Progenitor cell of endocrine pancreas (in vitro differentiated cells): ENCODE results near the gene TCHHL1. TPM values are rescaled to one million over a fixed set of nuclear protein-coding genes. Genes with fewer than 3 reads are reported as not detected.

Source experiments
- DNase-seq: peaks from one replicate; pipeline ENCODE4 v3.0.0; 2021; ENCODE audit warnings: low spot score; ENCODE audit not compliant: unreplicated experiment
- H3K27ac Mint-ChIP-seq: 2 replicates; pipeline ENCODE4 v1.8.0; 2021; ENCODE audit warnings: mild to moderate bottlenecking, moderate library complexity, mixed read lengths
- H3K27me3 Mint-ChIP-seq: 2 replicates; pipeline ENCODE4 v1.8.0; 2021; ENCODE audit warnings: mixed read lengths
- H3K36me3 Mint-ChIP-seq: 2 replicates; pipeline ENCODE4 v1.8.0; 2022; ENCODE audit warnings: mixed read lengths; ENCODE audit not compliant: insufficient read depth
- H3K4me1 Mint-ChIP-seq: 2 replicates; pipeline ENCODE4 v1.8.0; 2021; ENCODE audit warnings: low read depth, mixed read lengths
- H3K4me3 Mint-ChIP-seq: 2 replicates; pipeline ENCODE4 v1.8.0; 2021; ENCODE audit warnings: low read depth, mild to moderate bottlenecking, moderate library complexity, mixed read lengths
- H3K9me3 Mint-ChIP-seq: 2 replicates; pipeline ENCODE4 v1.8.0; 2021; ENCODE audit warnings: low read depth, mixed read lengths
- CTCF ChIP-seq: fragments of 200-600 bp; sonication (generic); IDR thresholded peaks from one replicate; pipeline ENCODE4 v1.5.0; 2021; ENCODE audit warnings: antibody characterized with exemption, mild to moderate bottlenecking; ENCODE audit not compliant: unreplicated experiment
- total RNA-seq: library from RNA; stranded (reverse); gene quantifications from 2 replicates; pipeline ENCODE4 v1.2.1, GENCODE V29; 2021

The TCHHL1 gene
- total RNA-seq, 1 donor from 2014 or later = not detected

- no peak overlapping the region for H3K4me3 Mint-ChIP-seq
- H3K36me3 Mint-ChIP-seq = no peaks in the 10 kb centered on the region
- no peak for DNase-seq
- peaks cover 16% of the 10 kb centered on the region for H3K4me1 Mint-ChIP-seq
- H3K9me3 Mint-ChIP-seq = no peaks in the 10 kb centered on the region
- no peaks in the 10 kb centered on the region for H3K27me3 Mint-ChIP-seq
- no peak for TF ChIP-seq CTCF
- H3K27ac Mint-ChIP-seq = no peak overlapping the region
These were observed 44.5 kb downstream of the TCHHL1 start for GRCh38 chr1:152044386-152044785.

GRCh38 chr1:152043870-152044269 lies 45.0 kb downstream of the TCHHL1 start:
- Mint-ChIP-seq H3K9me3 (no peaks in the 10 kb centered on the region), H3K36me3 (no peaks in the 10 kb centered on the region), H3K27ac (no peak overlapping the region), H3K27me3 (no peaks in the 10 kb centered on the region), H3K4me1 (peaks cover 16% of the 10 kb centered on the region), H3K4me3 (no peak overlapping the region)
- no peak for TF ChIP-seq CTCF
- DNase-seq = no peak

DNA sequence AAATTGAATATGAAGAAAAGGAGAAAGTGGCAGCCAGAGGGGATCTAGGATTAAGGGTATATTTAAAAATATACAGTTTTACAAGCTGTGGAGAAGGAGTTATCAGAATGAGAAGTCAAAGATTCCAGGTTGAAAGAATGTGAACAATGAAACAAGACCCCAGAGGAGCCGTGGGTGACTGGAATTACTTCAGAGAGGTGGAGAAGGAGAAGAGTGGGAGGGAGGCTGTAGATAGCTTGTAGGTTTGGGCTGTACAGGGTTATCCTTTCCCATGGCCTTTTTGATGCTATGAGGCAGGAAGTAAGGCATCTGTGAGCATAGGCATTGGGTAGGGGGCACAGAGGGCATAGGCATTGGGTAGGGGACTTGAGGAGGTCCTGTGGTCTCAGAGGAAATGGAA lies 46.8 kb downstream of the TCHHL1 start:
- Mint-ChIP-seq H3K4me3 (no peak overlapping the region), H3K27me3 (no peaks in the 10 kb centered on the region), H3K4me1 (peaks cover 5% of the 10 kb centered on the region), H3K36me3 (no peaks in the 10 kb centered on the region), H3K27ac (no peak overlapping the region), H3K9me3 (no peaks in the 10 kb centered on the region)
- TF ChIP-seq CTCF = no peak
- no peak for DNase-seq

GRCh38 chr1:152039886-152040285 lies 49.0 kb downstream of the TCHHL1 start:
- no peak for DNase-seq
- H3K4me1 Mint-ChIP-seq = peaks cover 19% of the 10 kb centered on the region
- H3K27ac Mint-ChIP-seq = no peak overlapping the region
- no peak overlapping the region for H3K4me3 Mint-ChIP-seq
- peaks cover 3% of the 10 kb centered on the region for H3K27me3 Mint-ChIP-seq
- TF ChIP-seq CTCF = no peak
- no peaks in the 10 kb centered on the region for H3K9me3 Mint-ChIP-seq
- no peaks in the 10 kb centered on the region for H3K36me3 Mint-ChIP-seq

DNA sequence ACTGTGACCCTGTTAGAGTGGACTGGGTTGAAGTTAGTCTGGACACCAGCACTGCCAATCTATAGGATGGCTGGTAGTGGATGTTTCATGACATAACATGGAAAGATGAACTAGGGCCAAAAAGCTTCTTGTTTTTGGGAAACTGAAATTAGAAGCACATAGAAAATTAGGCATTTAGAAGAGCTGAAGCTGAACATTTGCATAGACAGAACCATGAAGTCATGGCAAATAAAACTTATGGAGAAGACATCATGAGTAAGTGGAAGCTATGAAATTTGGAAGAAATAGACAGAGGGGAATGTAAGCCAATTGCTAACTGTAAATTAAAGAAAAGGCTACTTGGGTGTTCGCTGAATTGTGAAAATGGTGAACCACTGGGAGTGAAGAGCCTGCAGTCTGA lies 49.4 kb downstream of the TCHHL1 start:
- no peak for TF ChIP-seq CTCF
- no peak for DNase-seq
- no peak overlapping the region for H3K27ac Mint-ChIP-seq
- peaks cover 22% of the 10 kb centered on the region for H3K4me1 Mint-ChIP-seq
- H3K9me3 Mint-ChIP-seq = no peaks in the 10 kb centered on the region
- H3K36me3 Mint-ChIP-seq = no peaks in the 10 kb centered on the region
- H3K4me3 Mint-ChIP-seq = no peak overlapping the region
- H3K27me3 Mint-ChIP-seq = peaks cover 3% of the 10 kb centered on the region
